ENCODE data around the gene MECR. TPM values are rescaled to one million over a fixed set of nuclear protein-coding genes. Genes with fewer than 3 reads are reported as not detected.
A peak's percentile ranks its signal among the peaks of the same experiment; 100 is the strongest.

Gene MECR
- total RNA-seq, 1 donor = 22.5 TPM

- no peak overlapping the region for H3K4me3 ChIP-seq (ENCODE audit: low read depth, low read length)
- peak; percentile 19 for DNase-seq (ENCODE audit: low read depth)
- TF ChIP-seq, protein P1, sequence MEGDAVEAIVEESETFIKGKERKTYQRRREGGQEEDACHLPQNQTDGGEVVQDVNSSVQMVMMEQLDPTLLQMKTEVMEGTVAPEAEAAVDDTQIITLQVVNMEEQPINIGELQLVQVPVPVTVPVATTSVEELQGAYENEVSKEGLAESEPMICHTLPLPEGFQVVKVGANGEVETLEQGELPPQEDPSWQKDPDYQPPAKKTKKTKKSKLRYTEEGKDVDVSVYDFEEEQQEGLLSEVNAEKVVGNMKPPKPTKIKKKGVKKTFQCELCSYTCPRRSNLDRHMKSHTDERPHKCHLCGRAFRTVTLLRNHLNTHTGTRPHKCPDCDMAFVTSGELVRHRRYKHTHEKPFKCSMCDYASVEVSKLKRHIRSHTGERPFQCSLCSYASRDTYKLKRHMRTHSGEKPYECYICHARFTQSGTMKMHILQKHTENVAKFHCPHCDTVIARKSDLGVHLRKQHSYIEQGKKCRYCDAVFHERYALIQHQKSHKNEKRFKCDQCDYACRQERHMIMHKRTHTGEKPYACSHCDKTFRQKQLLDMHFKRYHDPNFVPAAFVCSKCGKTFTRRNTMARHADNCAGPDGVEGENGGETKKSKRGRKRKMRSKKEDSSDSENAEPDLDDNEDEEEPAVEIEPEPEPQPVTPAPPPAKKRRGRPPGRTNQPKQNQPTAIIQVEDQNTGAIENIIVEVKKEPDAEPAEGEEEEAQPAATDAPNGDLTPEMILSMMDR (IDR thresholded peaks at IDR 0.05; ENCODE audit: insufficient read depth, low read depth, low read length) = no peak
Observed at GRCh38 chr1:29166291-29166878, 64.3 kb downstream of the MECR start.

GRCh38 chr1:29164588-29164987, 66.1 kb downstream of the MECR start:
- DNase-seq (ENCODE audit: low read depth) = no peak
- H3K4me3 ChIP-seq (ENCODE audit: low read depth, low read length) = no peak overlapping the region
- TF ChIP-seq, protein P1 (IDR thresholded peaks at IDR 0.05; ENCODE audit: insufficient read depth, low read depth, low read length) = no peak

DNA sequence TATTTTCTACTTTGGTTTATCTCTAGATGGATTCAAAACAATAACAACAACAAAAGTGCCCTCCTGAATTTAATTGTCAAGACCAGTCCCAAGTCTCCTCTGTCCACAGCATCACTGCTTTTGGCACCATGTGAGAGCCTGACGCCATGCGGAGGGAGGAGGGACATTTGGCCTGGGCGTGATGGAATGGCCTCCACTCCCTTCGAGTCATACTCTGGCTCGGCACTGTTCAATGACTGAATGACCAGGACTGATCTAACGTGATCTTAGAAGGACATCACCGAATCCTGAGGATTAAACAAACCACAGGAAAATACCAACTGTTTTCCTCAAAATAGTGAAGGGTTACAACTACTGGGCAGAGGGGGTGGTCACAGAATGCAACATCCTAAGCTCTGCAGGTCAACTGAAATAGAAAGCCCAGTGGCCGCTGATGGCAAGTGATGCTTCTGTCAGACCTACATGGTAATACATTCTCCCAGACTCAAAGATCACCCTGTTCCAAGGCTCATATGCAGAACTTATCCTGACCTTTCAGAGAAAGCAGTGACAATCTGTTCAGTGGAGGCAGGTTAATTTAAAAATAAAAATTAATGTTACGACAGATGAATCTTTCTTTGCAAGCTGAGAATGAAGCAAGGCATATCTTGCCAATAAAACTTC, 68.1 kb downstream of the MECR start:
- TF ChIP-seq, protein P1 (IDR thresholded peaks at IDR 0.05; ENCODE audit: insufficient read depth, low read depth, low read length) = no peak
- peak; percentile 18 for DNase-seq (ENCODE audit: low read depth)
- no peak overlapping the region for H3K4me3 ChIP-seq (ENCODE audit: low read depth, low read length)

- H3K4me3 ChIP-seq (ENCODE audit: low read depth, low read length) = no peak overlapping the region
- DNase-seq (ENCODE audit: low read depth) = peak; percentile 50
- TF ChIP-seq, protein P1 (IDR thresholded peaks at IDR 0.05; ENCODE audit: insufficient read depth, low read depth, low read length) = no peak
Observed at GRCh38 chr1:29162025-29162424, 68.7 kb downstream of the MECR start.

GRCh38 chr1:29159773-29160172, 71.0 kb downstream of the MECR start:
- no peak overlapping the region for H3K4me3 ChIP-seq (ENCODE audit: low read depth, low read length)
- no peak for DNase-seq (ENCODE audit: low read depth)
- TF ChIP-seq, protein P1 (IDR thresholded peaks at IDR 0.05; ENCODE audit: insufficient read depth, low read depth, low read length) = no peak

GRCh38 chr1:29157269-29157601, 73.5 kb downstream of the MECR start:
- DNase-seq (ENCODE audit: low read depth) = no peak
- no peak overlapping the region for H3K4me3 ChIP-seq (ENCODE audit: low read depth, low read length)
- TF ChIP-seq, protein P1 (IDR thresholded peaks at IDR 0.05; ENCODE audit: insufficient read depth, low read depth, low read length) = no peak

Data from fibroblast of villous mesenchyme (primary cell).